Measurements from ENCODE around the gene TRHDE.

DNA sequence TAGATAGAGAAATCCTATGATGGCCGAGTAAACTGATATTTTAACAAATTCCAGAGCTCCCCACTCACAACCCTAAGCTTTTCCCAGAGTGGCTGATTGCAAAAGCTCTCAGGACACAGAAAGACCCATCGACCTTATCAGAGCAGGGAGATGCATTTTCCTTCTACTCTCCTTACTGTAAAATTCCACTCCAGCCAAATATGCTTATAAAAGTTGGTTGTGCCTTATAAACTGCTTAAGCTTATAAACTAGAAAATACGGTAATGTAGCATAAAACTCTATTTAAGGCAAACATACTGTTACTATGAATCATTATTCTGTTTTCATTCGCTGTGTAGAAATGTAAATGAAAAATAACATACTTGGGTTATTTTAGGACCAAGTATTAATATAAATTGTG lies 41.6 kb upstream of the TRHDE start:
- TF ChIP-seq, protein P1, sequence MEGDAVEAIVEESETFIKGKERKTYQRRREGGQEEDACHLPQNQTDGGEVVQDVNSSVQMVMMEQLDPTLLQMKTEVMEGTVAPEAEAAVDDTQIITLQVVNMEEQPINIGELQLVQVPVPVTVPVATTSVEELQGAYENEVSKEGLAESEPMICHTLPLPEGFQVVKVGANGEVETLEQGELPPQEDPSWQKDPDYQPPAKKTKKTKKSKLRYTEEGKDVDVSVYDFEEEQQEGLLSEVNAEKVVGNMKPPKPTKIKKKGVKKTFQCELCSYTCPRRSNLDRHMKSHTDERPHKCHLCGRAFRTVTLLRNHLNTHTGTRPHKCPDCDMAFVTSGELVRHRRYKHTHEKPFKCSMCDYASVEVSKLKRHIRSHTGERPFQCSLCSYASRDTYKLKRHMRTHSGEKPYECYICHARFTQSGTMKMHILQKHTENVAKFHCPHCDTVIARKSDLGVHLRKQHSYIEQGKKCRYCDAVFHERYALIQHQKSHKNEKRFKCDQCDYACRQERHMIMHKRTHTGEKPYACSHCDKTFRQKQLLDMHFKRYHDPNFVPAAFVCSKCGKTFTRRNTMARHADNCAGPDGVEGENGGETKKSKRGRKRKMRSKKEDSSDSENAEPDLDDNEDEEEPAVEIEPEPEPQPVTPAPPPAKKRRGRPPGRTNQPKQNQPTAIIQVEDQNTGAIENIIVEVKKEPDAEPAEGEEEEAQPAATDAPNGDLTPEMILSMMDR (IDR thresholded peaks at IDR 0.05; ENCODE audit: low read depth, low read length): no peak
- TF ChIP-seq EZH2phosphoT487 (IDR thresholded peaks at IDR 0.05; ENCODE audit: low read depth): no peak
